GM18499 (cell line): ENCODE data around the gene FANCG.

Source experiments
- ATAC-seq: cut with Tn5 transposase; IDR thresholded peaks from one replicate; pipeline ENCODE4 v1.9.1; 2021; ENCODE audit warnings: moderate number of reproducible peaks; ENCODE audit not compliant: insufficient read depth, unreplicated experiment

Gene FANCG

DNA sequence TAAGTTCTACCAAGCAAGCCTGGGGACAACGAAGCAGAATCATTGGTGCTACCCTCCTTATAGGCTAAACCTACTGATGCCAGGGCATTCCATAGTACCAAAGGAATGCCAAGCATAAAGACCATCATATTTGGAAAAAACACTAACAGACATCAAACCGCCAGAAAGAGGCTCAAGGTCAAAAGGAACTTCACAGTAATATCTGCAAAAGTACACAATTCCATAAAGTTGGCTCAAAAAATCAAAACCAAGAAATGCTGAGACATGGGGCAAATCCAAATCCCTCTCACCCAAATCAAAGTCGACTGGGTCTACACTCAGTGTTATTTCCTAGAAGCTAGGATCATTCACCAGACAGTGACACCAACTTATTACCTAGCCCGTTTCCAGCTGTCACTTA, 10.7 kb downstream of the FANCG start:
- no peak for ATAC-seq

DNA sequence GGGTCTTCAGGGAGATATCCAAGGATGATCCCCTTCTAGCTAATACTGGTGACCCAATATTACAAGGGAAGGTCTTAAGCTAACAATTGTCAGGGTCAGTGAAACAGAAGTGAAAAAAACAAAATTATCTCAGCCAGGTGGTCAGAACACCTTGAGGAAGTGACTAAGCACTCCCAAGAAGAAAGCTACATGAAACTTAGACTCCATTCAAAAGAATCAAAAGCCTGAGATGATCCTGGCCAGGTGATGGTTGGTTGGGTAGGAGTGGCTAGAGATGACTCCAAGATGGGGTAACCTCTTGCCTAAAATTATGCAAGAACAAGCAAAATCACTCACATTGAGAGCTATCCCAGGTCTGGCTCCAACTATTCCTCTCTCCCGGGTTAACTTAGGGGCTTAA, 12.7 kb downstream of the FANCG start:
- ATAC-seq = no peak

DNA sequence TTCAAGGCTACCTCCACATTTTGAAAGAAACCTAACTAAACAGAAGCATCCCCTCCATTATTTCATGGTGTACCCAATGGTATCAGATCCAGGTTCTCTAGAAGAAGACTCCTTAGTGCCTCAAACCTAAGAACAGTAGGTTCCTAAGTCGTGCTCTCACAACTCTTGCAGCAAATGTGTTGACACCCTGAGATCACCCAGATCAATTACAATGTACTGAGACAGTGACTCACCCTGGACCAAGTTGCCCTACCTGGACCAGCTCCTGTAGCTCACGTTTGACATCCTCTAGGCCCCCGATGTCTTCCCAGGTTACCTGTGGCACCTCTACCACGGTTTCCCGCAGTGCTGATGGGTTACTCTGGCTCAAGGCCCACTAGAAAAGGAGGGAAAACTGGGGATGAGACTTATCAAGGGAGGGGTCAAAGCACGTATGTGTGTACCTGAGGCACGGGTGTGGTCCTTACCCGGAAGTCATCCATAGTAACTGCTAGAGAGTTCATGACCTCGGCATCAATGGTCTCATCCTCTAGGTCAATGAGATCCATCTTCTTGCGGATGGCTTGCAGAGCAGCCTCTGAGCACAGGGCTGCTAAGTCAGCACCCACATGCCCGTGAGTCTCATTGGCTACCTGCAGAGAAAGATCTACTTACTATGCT, 19.1 kb downstream of the FANCG start:
- no peak for ATAC-seq

DNA sequence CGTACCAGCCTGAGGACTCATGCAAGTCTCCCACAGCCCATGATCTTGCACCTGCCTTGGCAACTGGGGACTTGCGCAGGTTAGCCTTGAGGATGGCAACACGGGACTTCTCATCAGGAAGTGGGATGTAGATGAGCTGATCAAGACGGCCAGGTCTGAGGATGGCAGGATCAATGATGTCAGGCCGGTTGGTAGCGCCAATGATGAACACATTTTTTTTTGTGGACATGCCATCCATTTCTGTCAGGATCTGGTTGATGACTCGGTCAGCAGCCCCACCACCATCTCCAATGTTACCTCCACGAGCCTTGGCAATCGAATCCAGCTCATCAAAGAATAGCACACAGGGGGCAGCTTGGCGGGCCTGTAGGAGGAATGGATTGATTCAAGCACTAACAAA, 20.3 kb downstream of the FANCG start:
- no peak for ATAC-seq

DNA sequence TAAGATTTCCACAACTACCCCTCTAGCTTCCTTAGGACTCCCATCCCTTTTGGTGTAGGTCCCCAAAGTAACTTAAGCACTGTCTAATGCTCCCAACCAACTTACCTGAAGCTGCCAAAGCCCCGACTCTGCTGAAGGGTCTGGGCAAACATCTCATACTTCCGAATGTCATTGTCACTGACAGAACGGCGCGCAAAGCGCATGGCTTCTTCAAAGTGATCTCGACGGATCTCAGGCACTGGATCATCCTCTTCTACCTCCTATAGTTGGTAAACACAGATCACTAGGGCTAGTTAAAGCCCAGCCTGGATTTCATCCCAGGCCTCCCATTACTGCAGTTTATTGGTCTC, 22.5 kb downstream of the FANCG start:
- no peak for ATAC-seq

DNA sequence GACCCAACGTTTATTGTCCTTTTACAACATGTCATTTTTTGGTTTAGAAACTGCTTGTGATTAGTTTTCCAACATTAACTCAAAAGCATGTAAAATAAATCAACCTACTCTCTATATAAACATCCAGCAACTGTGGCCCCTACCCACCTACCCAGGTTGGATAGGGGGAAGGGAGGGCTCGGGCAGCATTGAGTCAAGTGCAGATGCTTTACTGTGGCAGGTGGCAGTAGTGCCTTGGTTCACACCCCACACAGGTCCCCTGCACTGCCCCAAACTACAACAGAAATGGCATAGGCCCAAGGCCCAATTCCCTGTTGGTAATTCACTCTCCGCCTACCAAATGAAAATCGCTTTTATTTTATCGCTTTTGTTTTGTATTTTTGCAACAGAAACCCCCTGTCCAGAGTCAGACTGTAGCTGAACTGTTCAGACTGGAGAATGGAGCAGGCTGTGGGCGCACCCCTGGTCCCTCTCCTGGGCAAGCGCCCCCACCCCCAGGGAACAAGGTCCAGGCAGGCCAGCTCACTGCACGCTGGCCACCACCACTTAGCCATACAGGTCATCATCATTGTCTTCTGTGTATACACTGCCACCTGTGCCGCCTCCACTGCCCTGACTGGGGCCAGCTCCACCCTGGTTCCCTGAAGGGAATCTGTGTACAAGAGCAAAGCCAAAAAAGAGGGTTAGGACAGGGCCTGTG, 23.0 kb downstream of the FANCG start:
- no peak for ATAC-seq

DNA sequence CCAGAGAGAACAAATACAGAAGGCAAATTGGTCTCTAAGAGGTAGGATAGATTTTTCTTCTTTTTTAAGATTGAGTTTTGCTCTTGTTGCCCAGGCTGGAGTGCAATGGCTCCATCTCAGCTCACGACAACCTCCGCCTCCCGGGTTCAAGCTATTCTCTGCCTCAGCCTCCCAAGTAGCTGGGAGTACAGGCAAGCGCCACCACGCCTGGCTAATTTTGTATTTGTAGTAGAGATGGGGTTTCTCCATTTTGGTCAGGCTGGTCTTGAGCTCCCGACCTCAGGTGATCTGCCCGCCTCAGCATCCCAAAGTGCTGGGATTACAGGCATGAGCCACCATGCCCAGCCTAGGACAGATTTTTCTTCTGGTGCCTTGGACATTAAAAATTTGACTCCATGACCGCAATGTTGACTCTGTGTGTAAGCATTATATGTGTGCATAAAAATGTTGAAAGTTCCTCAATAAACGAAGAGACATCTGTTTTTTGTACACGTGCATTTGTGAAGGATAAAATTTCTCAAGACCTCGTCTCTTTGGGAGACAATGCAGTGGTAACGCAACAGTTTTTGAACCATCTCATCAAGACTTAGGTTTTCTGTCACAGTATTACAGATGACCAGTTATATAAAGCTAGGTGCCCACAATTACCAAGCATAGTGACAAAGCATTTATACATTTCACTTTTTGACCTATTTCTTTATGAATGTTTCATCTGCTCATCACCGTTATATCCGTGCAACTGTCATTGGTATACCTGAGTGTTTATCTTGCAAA, 24.7 kb downstream of the FANCG start:
- no peak for ATAC-seq

DNA sequence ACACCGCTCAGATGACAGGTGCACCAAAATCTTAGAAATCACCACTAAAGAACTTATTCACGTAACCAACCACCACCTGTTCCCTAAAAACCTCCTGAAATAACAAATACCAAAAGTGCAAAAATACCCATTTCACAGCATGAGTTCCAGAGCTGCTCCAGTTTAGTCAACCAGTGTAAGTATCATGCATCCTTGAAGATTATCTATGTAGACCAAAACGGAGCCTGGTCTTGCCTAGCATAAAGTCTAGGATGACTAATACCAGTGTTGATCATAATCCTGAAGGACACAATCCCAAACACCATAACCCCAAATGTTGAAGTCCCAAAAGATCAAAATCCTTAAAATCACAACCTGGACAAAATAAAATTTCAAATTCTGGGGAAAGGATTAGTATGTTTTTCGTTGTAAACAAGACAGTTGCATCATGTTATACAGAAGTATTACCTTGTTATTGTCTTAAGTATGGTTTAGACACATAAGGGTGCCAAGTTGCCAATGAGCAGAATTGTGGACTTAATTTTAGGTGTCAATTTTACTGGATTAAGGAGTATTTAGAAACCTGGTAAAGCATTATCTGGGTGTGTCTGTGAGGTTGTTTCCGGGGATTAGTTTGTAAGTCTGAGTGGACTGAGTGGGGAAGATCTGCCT, 25.4 kb downstream of the FANCG start:
- no peak for ATAC-seq

DNA sequence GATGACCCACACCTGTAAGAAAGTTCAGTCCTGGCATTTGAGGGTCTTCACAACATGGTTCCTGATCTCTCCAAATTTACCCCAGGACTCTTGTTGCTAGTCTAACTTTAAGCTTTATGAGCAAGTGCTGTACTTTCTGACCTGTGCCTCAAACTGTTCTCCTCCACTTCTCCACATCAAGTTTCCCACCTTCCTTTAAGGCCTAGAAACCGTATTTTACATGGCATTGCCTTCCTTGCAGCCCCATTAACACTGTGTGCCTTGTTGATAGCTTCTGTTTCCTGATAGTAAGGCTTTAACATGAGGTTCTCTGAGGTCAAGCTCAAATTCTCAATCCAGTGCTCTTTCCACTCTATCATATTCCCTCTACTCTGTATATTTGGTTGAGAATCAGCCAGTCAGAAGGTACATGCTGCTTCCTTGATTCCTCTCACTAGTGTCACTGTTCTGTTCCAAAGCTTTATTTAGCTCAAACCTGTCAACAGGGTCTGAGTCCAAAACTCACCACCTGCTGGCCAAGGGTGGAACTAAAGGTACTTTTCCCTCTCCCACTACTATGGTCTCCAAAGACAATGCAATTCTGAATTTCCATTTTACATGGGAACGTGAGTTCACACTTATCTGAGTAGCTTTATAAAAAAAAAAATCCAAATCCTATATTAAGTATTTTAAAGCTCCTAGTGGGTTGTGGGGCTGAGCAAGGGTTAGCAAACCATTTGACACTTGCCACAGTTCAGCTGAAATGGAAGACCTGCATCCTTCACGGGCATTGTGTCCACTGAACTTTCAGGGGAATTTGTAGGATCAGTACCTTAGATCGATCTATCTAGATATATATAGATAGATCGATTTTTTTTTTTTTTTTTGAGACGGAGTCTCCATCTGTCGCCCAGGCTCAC, 28.4 kb downstream of the FANCG start:
- ATAC-seq = no peak

DNA sequence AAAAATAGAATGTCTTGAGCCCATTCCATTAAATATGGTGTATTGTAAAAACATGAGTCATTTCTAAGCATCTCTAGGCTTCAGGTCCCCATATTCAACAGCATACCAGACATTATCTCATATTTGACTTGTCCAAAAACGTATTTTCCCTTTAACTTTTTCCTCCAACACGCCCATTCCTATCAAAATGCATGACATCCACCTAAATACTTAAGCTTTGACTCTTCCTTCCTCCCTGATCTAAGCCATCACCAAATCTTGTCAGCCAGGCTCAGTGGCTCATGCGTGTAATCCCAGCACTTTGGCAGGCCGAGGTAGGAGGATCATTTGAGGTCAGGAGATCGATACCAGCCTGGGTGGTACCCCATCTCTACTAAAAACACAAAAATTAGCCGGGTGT, 31.2 kb downstream of the FANCG start:
- no peak for ATAC-seq

DNA sequence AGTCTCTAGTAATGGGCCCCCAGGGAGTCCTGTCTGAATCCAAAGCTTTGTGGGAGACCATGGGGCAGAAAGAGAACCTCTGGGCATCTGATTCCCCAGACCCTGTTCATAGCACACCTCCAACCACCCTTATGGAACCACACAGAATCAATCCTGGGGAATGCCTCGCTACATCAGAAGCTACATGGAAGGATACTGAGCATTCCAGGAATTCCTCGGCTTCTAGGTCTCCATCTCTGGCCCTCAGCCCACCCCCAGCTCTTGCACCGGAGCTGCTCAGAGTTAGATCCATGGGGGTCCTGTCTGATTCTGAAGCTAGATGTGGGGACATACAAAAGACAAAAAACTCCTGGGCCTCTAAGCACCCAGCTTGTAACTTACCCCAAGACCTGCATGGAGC, 35.7 kb downstream of the FANCG start:
- ATAC-seq = no peak

DNA sequence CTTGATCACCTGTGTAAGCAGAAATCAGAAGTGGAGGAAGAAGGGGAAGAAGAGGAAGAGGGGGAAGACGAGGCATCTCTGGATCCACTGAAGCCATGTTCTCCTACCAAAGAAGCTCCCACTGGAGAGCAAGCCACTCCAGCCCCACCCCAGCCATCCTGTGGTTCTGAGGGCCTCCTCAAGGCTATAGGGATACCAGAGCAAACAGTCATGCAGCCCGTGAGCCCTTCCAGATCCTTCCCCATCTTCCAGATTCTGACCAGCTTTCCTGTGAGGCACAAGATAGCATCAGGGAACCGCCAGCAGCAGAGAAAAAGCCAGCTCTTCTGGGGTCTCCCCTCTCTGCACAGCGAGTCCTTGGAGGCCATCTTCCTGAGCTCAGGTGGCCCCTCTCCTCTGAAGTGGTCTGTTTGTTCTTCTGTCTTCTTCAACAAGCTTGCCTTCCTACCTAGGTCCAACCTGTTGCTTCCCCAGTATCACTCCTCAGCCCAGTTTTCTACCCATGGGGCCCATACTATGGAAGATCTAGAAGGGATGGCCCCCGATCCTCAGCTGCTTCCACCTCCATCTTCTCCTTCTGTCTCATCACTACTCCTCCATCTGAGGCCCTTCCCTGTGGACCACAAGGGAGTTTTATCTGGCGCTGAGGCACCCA, 36.7 kb downstream of the FANCG start:
- no peak for ATAC-seq

DNA sequence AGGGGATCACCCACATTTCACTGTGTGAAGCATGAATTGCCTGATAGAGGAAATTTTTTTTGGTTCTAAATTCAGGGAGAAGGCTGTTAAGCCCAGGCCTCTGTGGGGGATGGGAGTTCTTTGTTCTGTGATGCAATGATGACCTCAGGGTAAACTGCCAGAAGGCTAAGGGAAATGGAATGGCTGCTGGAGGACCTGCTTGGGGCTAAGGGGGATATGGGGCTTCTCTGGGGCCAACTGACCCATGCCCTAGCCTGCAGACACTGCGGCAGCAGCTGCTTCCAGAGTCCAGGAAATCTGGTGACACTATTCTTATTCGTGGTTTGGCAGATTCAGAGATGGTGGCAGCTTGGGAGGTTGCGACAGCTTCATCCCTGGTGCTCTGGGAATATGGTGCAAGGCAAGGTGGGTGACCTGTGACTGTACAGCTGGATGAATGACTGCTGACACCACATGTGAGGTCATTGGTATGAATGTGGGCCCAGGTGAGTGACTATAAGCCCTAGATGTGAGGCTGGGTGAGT, 37.6 kb downstream of the FANCG start:
- no peak for ATAC-seq

DNA sequence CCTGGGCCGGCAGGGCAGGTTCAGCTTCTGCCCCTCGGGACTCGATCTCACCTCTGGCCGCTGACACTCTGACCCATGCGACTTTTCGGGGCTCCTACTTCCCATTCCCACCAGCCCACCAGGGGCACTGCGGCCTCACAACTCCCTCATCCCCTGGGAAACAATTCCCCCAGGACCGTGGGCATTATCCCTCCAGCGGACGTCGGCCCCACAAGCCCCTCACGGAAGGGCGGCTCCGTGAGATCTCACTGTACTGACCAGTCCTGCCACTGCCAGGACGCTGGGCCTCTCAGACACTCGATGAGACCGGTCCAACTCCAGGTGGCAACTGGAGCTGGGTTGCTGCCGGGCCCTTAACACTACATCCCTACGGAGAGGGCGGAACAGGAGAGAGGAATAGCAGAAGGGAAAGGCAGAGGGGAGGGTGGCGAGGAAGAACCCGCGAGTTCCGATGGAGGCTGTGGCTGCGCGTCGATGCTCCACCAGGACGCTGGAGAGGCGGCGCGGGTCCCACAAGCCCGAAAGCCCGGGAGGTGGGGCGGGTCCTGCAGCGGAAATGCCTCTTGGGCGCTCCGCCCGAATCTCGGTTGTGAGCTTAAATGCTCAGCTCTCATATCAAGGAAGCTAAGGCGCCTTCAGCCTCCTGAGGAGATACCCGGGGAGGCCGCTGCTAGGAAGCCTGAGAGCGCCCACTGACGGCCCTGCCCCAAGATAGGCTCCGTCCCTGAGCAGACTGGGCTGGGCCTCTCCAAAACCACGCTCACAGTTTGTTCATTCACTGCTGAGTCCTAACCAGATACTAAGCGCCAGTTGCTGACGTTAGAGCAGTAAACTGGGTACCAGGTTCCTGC, 43.7 kb downstream of the FANCG start:
- no peak for ATAC-seq

DNA sequence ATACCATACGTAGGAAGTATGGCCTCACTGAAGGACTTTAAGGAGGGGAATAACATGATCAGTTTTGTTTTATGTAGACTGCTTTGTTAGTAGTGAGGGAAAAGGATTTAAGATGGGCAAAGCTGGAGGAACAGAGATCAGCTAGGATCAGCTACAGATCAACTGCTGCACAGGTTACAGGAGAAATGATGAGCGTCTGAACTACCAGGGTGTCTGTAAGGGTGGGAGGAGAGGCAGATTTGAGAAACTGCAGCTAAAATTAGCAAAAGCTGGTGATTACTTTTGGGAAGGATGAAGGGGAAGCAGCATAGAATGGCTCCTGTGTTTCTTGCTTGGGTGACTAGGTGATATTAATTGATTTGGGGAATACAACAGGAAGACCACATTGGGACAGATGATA, 46.6 kb downstream of the FANCG start:
- no peak for ATAC-seq

DNA sequence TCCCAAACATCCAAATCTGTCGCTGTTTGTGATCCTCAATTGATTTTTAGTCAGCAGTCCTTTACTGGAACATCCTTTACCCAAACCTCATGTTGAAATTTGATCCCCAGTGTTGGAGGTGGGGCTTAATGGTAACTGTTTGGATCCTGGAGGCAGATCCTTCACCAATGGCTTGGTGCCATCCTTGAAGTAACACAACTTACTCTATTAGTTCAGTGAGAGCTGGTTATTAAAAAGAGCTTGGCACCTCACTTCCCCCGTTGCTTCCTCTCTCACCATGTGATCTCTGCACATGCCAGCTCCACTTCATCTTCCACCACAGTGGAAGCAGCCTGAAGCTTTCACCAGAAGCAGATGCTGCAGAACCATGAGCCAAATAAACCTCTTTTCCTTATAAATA, 49.9 kb downstream of the FANCG start:
- no peak for ATAC-seq

DNA sequence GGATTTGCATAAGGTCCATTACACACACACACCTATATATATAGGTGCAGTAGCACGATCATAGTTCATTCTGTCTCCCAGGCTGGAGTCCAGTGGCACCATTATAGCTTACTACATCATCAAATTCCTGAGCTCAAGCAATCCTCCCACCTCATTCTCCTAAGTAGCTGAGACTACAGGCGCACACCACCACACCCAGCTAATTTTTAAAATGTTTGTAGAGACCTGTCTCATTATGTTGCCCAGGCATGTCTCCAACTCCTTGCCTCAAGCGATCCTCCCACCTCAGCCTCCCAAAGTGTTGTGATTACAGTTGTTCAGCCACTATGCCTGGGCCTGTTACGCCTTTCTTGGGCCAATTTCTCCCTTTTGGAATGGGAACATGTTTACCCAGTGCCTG, 50.5 kb downstream of the FANCG start:
- ATAC-seq = no peak

DNA sequence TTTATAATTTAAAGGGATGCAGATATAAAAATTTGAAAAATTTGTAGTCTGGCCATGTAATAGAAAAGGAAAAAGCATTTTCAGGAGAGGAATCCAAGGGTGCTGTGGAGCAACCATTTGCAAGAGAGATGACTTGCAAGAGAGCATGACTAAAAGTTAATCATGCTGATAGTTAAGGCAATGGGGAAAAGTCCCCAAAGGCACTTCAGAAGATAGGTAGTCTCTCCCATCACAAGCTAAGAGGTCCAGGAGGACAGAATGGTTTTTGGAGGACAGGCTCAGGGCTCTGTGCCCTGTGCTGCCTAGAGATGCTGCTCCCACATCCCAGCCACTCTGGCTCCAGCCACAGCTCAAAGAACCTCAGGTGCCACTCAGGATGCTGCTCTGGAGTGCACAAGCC, 51.4 kb downstream of the FANCG start:
- no peak for ATAC-seq

DNA sequence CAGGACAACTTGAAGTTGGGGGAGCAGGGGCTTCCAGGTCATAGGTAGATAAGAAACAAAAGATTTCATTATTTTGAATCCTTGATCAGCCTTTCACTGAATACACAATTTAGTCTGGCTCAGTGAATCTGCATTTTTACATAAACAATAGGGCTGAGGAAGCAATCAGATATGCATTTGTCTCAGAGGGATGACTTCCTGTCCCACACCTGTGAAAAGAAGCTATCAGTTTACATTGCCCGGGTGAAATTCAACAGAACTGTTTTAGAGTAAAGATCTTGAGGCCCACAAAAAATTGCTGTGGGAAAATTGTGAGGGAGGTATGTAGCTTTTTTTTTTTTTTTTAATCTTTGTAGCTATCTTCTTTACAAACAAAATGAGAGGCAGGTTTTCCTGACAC, 51.9 kb downstream of the FANCG start:
- ATAC-seq = no peak
